Measurements from ENCODE around the gene EPC1. TPM values are rescaled to one million over a fixed set of nuclear protein-coding genes. Genes with fewer than 3 reads are reported as not detected.

EPC1 gene
- total and polyA plus RNA-seq, 2 experiments from 2014 or later, result 10.6 to 12.5 TPM

DNA sequence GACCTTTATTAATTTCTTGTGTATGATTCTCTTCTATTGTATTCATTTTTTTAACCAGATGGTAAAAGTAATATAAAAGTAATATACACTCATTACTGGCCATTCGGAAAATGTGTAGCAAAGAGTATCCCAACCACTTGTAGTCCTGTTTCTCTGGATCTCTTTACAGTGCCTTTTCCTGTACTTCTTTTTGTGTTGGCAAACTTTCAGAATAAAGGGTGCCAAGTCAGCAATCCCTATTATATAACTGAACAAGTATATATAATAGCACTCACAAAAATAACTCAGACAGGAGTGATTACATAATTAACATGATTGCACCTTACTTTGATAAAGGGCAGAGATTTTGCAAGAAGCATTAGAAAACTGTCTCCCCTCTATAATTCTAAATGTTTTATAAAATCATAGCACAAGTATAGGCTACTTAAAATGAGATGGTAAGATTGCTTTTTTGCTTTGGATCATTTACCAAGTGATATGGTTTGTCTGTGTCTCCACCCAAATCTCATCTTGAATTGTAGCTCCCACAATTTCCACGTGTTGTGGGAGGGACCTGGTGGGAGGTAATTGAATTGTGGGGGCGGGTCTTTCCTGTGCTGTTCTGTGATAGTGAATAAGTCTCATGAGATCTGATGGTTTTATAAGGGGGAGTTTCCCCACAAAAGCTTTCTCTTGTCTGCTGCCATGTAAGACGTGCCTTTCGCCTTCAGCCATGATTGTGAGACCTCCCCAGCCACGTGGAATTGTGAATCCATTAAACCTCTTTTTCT lies 41.5 kb upstream of the EPC1 start:
- no peak overlapping the region for H3K27ac ChIP-seq
- H3F3A ChIP-seq (ENCODE audit: insufficient read depth), result no peaks in the 10 kb centered on the region
- in situ Hi-C loops (cut with MboI), result no loop called here
- no peaks in the 10 kb centered on the region for H3K9me3 ChIP-seq (ENCODE audit: low read depth)
- TF ChIP-seq EZH2 (IDR thresholded peaks at IDR 0.05; ENCODE audit: insufficient read depth, poor library complexity, severe bottlenecking), result no peak
- TF ChIP-seq EZH2phosphoT487 (IDR thresholded peaks at IDR 0.05; ENCODE audit: insufficient read depth, low read depth), result no peak
- no peak overlapping the region for H2AFZ ChIP-seq
- H3K4me1 ChIP-seq (ENCODE audit: insufficient read depth), result no peaks in the 10 kb centered on the region
- H3K9ac ChIP-seq, result no peak overlapping the region
- no peaks in the 10 kb centered on the region for H3K27me3 ChIP-seq (replicated peaks; ENCODE audit: insufficient read depth)
- no peak overlapping the region for H3K4me3 ChIP-seq
- DNase-seq, result no peak
- 58 to 66% methylated on average over 6 of the region's 6 CpGs for WGBS, 2 experiments (ENCODE audit: low coverage in 1 of 2, low lambda C conversion rate in 2 of 2, missing lambda C conversion rate in 2 of 2)
- H3K4me2 ChIP-seq (ENCODE audit: unreplicated experiment), result no peak overlapping the region
- no peaks in the 10 kb centered on the region for H3K79me2 ChIP-seq (ENCODE audit: insufficient read depth)
- no peaks in the 10 kb centered on the region for H3K9me2 ChIP-seq (ENCODE audit: insufficient read depth)
- H4K20me1 ChIP-seq (ENCODE audit: insufficient read depth), result no peaks in the 10 kb centered on the region
- H3K36me3 ChIP-seq (ENCODE audit: low read depth), result no peaks in the 10 kb centered on the region

- Histone ChIP-seq H3K27me3 (replicated peaks; ENCODE audit: insufficient read depth) (no peaks in the 10 kb centered on the region), H4K20me1 (ENCODE audit: insufficient read depth) (no peaks in the 10 kb centered on the region), H3K36me3 (ENCODE audit: low read depth) (no peaks in the 10 kb centered on the region), H3K4me3 (no peak overlapping the region), H3K27ac (no peak overlapping the region), H3K9me3 (ENCODE audit: low read depth) (no peaks in the 10 kb centered on the region), H3K9me2 (ENCODE audit: insufficient read depth) (no peaks in the 10 kb centered on the region), H3K4me2 (ENCODE audit: unreplicated experiment) (no peak overlapping the region), H2AFZ (0 out of 2 replicates have a peak overlapping the region, but pooled peaks have one; percentile 10), H3K9ac (no peak overlapping the region), H3K79me2 (ENCODE audit: insufficient read depth) (no peaks in the 10 kb centered on the region), H3K4me1 (ENCODE audit: insufficient read depth) (no peaks in the 10 kb centered on the region), H3F3A (ENCODE audit: insufficient read depth) (no peaks in the 10 kb centered on the region)
- WGBS, 2 experiments (ENCODE audit: low coverage in 1 of 2, low lambda C conversion rate in 2 of 2, missing lambda C conversion rate in 2 of 2), result 80 to 84% methylated on average over 7 of the region's 7 CpGs
- DNase-seq, result no peak
- no peak for TF ChIP-seq EZH2phosphoT487 (IDR thresholded peaks at IDR 0.05; ENCODE audit: insufficient read depth, low read depth)
- TF ChIP-seq EZH2 (IDR thresholded peaks at IDR 0.05; ENCODE audit: insufficient read depth, poor library complexity, severe bottlenecking), result no peak
- in situ Hi-C loops (cut with MboI), result no loop called here
Measured at GRCh38 chr10:32386623-32387260, 39.8 kb upstream of the EPC1 start.

- Histone ChIP-seq H3K4me2 (ENCODE audit: unreplicated experiment) (no peak overlapping the region), H3K9me2 (ENCODE audit: insufficient read depth) (no peaks in the 10 kb centered on the region), H3K27ac (no peak overlapping the region), H4K20me1 (ENCODE audit: insufficient read depth) (no peaks in the 10 kb centered on the region), H3K79me2 (ENCODE audit: insufficient read depth) (no peaks in the 10 kb centered on the region), H3K9me3 (ENCODE audit: low read depth) (no peaks in the 10 kb centered on the region), H3K9ac (no peak overlapping the region), H2AFZ (no peak overlapping the region), H3F3A (ENCODE audit: insufficient read depth) (no peaks in the 10 kb centered on the region), H3K36me3 (ENCODE audit: low read depth) (no peaks in the 10 kb centered on the region), H3K4me3 (no peak overlapping the region), H3K27me3 (replicated peaks; ENCODE audit: insufficient read depth) (no peaks in the 10 kb centered on the region), H3K4me1 (ENCODE audit: insufficient read depth) (no peaks in the 10 kb centered on the region)
- in situ Hi-C loops (cut with MboI), result no loop called here
- no peak for DNase-seq
- TF ChIP-seq EZH2 (IDR thresholded peaks at IDR 0.05; ENCODE audit: insufficient read depth, poor library complexity, severe bottlenecking) (no peak), EZH2phosphoT487 (IDR thresholded peaks at IDR 0.05; ENCODE audit: insufficient read depth, low read depth) (no peak)
- 95 to 96% methylated on average over 4 of the region's 4 CpGs for WGBS, 2 experiments (ENCODE audit: low coverage in 1 of 2, low lambda C conversion rate in 2 of 2, missing lambda C conversion rate in 2 of 2)
Measured at GRCh38 chr10:32384171-32384570, 37.2 kb upstream of the EPC1 start.

- no peak overlapping the region for H3K4me2 ChIP-seq (ENCODE audit: unreplicated experiment)
- 0 out of 2 replicates have a peak, but pooled peaks cover under 1% of the 10 kb centered on the region for H3K4me1 ChIP-seq (ENCODE audit: insufficient read depth)
- H3K9me2 ChIP-seq (ENCODE audit: insufficient read depth), result no peaks in the 10 kb centered on the region
- peaks cover 3% of the 10 kb centered on the region; the same call in 1 of the 2 replicates for H3F3A ChIP-seq (ENCODE audit: insufficient read depth)
- no peak overlapping the region for H3K9ac ChIP-seq
- peaks cover 25% of the 10 kb centered on the region for H3K79me2 ChIP-seq (ENCODE audit: insufficient read depth)
- no peak for TF ChIP-seq EZH2phosphoT487 (IDR thresholded peaks at IDR 0.05; ENCODE audit: insufficient read depth, low read depth)
- TF ChIP-seq EZH2 (IDR thresholded peaks at IDR 0.05; ENCODE audit: insufficient read depth, poor library complexity, severe bottlenecking), result no peak
- in situ Hi-C loops (cut with MboI), result no loop called here
- H4K20me1 ChIP-seq (ENCODE audit: insufficient read depth), result no peaks in the 10 kb centered on the region
- H3K4me3 ChIP-seq, result no peak overlapping the region
- no peak overlapping the region for H2AFZ ChIP-seq
- DNase-seq, result no peak
- H3K36me3 ChIP-seq (ENCODE audit: low read depth), result no peaks in the 10 kb centered on the region
- no peaks in the 10 kb centered on the region for H3K27me3 ChIP-seq (replicated peaks; ENCODE audit: insufficient read depth)
- WGBS, 2 experiments (ENCODE audit: low coverage in 1 of 2, low lambda C conversion rate in 2 of 2, missing lambda C conversion rate in 2 of 2), result 94 to 97% methylated on average over 3 of the region's 3 CpGs
- H3K27ac ChIP-seq, result no peak overlapping the region
- no peaks in the 10 kb centered on the region for H3K9me3 ChIP-seq (ENCODE audit: low read depth)
Measured at GRCh38 chr10:32381165-32381564, 34.2 kb upstream of the EPC1 start.

All from GM23248 (cell line).